ENCODE measurements around the gene PLEKHG4B.

The PLEKHG4B gene

GRCh38 chr5:49953-50544, 41.9 kb upstream of the PLEKHG4B start:
- WGBS, 2 donors (ENCODE audit: extremely low coverage in 2 of 2, insufficient read length in 2 of 2, insufficient replicate concordance in 1 of 2), result 100% methylated on average over 3 to 7 of the region's 8 CpGs
- H3K9ac ChIP-seq (ENCODE audit: low read depth, low read length, poor library complexity), result no peak overlapping the region
- H2BK12ac ChIP-seq (ENCODE audit: low read length), result no peak overlapping the region
- H2BK15ac ChIP-seq (ENCODE audit: low read length), result no peak overlapping the region
- no peak overlapping the region for H3K18ac ChIP-seq (ENCODE audit: low read length)
- no peak overlapping the region for H2AK5ac ChIP-seq (ENCODE audit: low read depth, low read length)
- H2AFZ ChIP-seq (ENCODE audit: low read length), result no peak overlapping the region
- H3K14ac ChIP-seq (ENCODE audit: low read length), result no peak overlapping the region
- no peak overlapping the region for H3K4me2 ChIP-seq (ENCODE audit: insufficient read depth, low read length, poor library complexity, severe bottlenecking)
- H3K79me1 ChIP-seq (ENCODE audit: low read depth, low read length), result peaks cover 4% of the 10 kb centered on the region
- H3K4ac ChIP-seq (ENCODE audit: low read length), result no peak overlapping the region
- no peak overlapping the region for H2BK120ac ChIP-seq (ENCODE audit: low read depth, low read length)
- H3K36me3 ChIP-seq (replicated peaks in 1 of 2; ENCODE audit: control insufficient read depth in 2 of 2, insufficient read depth in 2 of 2, low read length in 2 of 2), result no peaks in the 10 kb centered on the region
- H3K27me3 ChIP-seq (ENCODE audit: control insufficient read depth in 3 of 3, insufficient read depth in 3 of 3, low read depth in 1 of 3, low read length in 3 of 3), result peaks cover 0 to 51% (median 30%) of the 10 kb centered on the region in 3 experiments
- H3K9me3 ChIP-seq (replicated peaks in 1 of 2; ENCODE audit: control insufficient read depth in 2 of 2, insufficient read depth in 1 of 2, low read depth in 1 of 2, low read length in 2 of 2), result no peaks in the 10 kb centered on the region
- no peak overlapping the region for H3K4me3 ChIP-seq (ENCODE audit: low read length in 2 of 2)
- H4K91ac ChIP-seq (ENCODE audit: low read depth, low read length, poor library complexity), result no peak overlapping the region
- H3K23ac ChIP-seq (ENCODE audit: low read depth, low read length, poor library complexity), result no peak overlapping the region
- no peak for DNase-seq (ENCODE audit: low spot score)
- no peak overlapping the region for H3K27ac ChIP-seq (replicated peaks; ENCODE audit: low read length)
- no peak overlapping the region for H2BK5ac ChIP-seq (ENCODE audit: low read length)
- H4K8ac ChIP-seq (ENCODE audit: low read depth, low read length), result no peak overlapping the region
- peaks cover 9 to 17% of the 10 kb centered on the region in 2 donors for H3K4me1 ChIP-seq (ENCODE audit: control insufficient read depth in 2 of 2, insufficient read depth in 1 of 2, low read depth in 1 of 2, low read length in 2 of 2)

GRCh38 chr5:50724-51499, 41.1 kb upstream of the PLEKHG4B start:
- Histone ChIP-seq H3K23ac (ENCODE audit: low read depth, low read length, poor library complexity) (no peak overlapping the region), H3K27me3 (ENCODE audit: control insufficient read depth in 3 of 3, insufficient read depth in 3 of 3, low read depth in 1 of 3, low read length in 3 of 3) (peaks cover 0 to 51% (median 30%) of the 10 kb centered on the region in 3 experiments), H3K4ac (ENCODE audit: low read length) (no peak overlapping the region), H3K4me2 (ENCODE audit: insufficient read depth, low read length, poor library complexity, severe bottlenecking) (no peak overlapping the region), H3K9ac (ENCODE audit: low read depth, low read length, poor library complexity) (no peak overlapping the region), H2AFZ (ENCODE audit: low read length) (peak overlapping the region; percentile 81), H3K79me1 (ENCODE audit: low read depth, low read length) (peaks cover 4% of the 10 kb centered on the region), H3K4me1 (ENCODE audit: control insufficient read depth in 2 of 2, insufficient read depth in 1 of 2, low read depth in 1 of 2, low read length in 2 of 2) (peaks cover 12 to 19% of the 10 kb centered on the region in 2 donors), H3K36me3 (replicated peaks in 1 of 2; ENCODE audit: control insufficient read depth in 2 of 2, insufficient read depth in 2 of 2, low read length in 2 of 2) (peaks cover 0 to 4% of the 10 kb centered on the region in 2 donors), H4K8ac (ENCODE audit: low read depth, low read length) (no peak overlapping the region), H3K4me3 (ENCODE audit: low read length in 2 of 2) (no peak overlapping the region), H3K14ac (ENCODE audit: low read length) (no peak overlapping the region), H3K9me3 (replicated peaks in 1 of 2; ENCODE audit: control insufficient read depth in 2 of 2, insufficient read depth in 1 of 2, low read depth in 1 of 2, low read length in 2 of 2) (no peaks in the 10 kb centered on the region), H2BK5ac (ENCODE audit: low read length) (no peak overlapping the region), H2BK12ac (ENCODE audit: low read length) (no peak overlapping the region), H3K27ac (replicated peaks; ENCODE audit: low read length) (no peak overlapping the region), H2AK5ac (ENCODE audit: low read depth, low read length) (peak overlapping the region; percentile 40), H2BK120ac (ENCODE audit: low read depth, low read length) (no peak overlapping the region), H4K91ac (ENCODE audit: low read depth, low read length, poor library complexity) (no peak overlapping the region), H2BK15ac (ENCODE audit: low read length) (no peak overlapping the region), H3K18ac (ENCODE audit: low read length) (no peak overlapping the region)
- DNase-seq (ENCODE audit: low spot score), result no peak
- WGBS, 2 donors (ENCODE audit: extremely low coverage in 2 of 2, insufficient read length in 2 of 2, insufficient replicate concordance in 1 of 2), result 100% methylated on average over 2 of the region's 60 CpGs; no CpG with 5 or more reads in 1 of the 2 donors

- Histone ChIP-seq H4K8ac (ENCODE audit: low read depth, low read length) (no peak overlapping the region), H3K9ac (ENCODE audit: low read depth, low read length, poor library complexity) (no peak overlapping the region), H2AFZ (ENCODE audit: low read length) (peak overlapping the region; percentile 81), H3K9me3 (replicated peaks in 1 of 2; ENCODE audit: control insufficient read depth in 2 of 2, insufficient read depth in 1 of 2, low read depth in 1 of 2, low read length in 2 of 2) (no peaks in the 10 kb centered on the region), H3K27me3 (ENCODE audit: control insufficient read depth in 3 of 3, insufficient read depth in 3 of 3, low read depth in 1 of 3, low read length in 3 of 3) (peaks cover 0 to 46% (median 30%) of the 10 kb centered on the region in 3 experiments), H3K36me3 (replicated peaks in 1 of 2; ENCODE audit: control insufficient read depth in 2 of 2, insufficient read depth in 2 of 2, low read length in 2 of 2) (peaks cover 0 to 4% of the 10 kb centered on the region in 2 donors), H3K14ac (ENCODE audit: low read length) (no peak overlapping the region), H4K91ac (ENCODE audit: low read depth, low read length, poor library complexity) (no peak overlapping the region), H2BK15ac (ENCODE audit: low read length) (no peak overlapping the region), H2BK5ac (ENCODE audit: low read length) (no peak overlapping the region), H2AK5ac (ENCODE audit: low read depth, low read length) (no peak overlapping the region), H2BK12ac (ENCODE audit: low read length) (no peak overlapping the region), H3K4me2 (ENCODE audit: insufficient read depth, low read length, poor library complexity, severe bottlenecking) (no peak overlapping the region), H3K4ac (ENCODE audit: low read length) (no peak overlapping the region), H2BK120ac (ENCODE audit: low read depth, low read length) (no peak overlapping the region), H3K4me3 (ENCODE audit: low read length in 2 of 2) (no peak overlapping the region), H3K4me1 (ENCODE audit: control insufficient read depth in 2 of 2, insufficient read depth in 1 of 2, low read depth in 1 of 2, low read length in 2 of 2) (peaks cover 12 to 19% of the 10 kb centered on the region in 2 donors), H3K27ac (replicated peaks; ENCODE audit: low read length) (no peak overlapping the region), H3K79me1 (ENCODE audit: low read depth, low read length) (peaks cover 4% of the 10 kb centered on the region), H3K23ac (ENCODE audit: low read depth, low read length, poor library complexity) (no peak overlapping the region), H3K18ac (ENCODE audit: low read length) (peak overlapping the region; percentile 72)
- no CpG with 5 or more reads among the region's 24 CpGs for WGBS, 2 donors (ENCODE audit: extremely low coverage in 2 of 2, insufficient read length in 2 of 2, insufficient replicate concordance in 1 of 2)
- no peak for DNase-seq (ENCODE audit: low spot score)
Observed at GRCh38 chr5:51500-51823, 40.5 kb upstream of the PLEKHG4B start.

All from neuronal stem cell (in vitro differentiated cells).